IMR-90 (cell line): Measurements from ENCODE around the gene NEDD4L.

Experiments used
- BHLHE40 ChIP-seq: fragments of 150-350 bp; IDR thresholded peaks from 2 replicates; pipeline ENCODE4 v1.6.1; 2016; ENCODE audit warnings: mild to moderate bottlenecking, low read depth, low read length
- CEBPB ChIP-seq: IDR thresholded peaks from 2 replicates; pipeline ENCODE4 v1.6.1; 2012; ENCODE audit warnings: low read depth, low read length, improper control_type of control experiment
- CTCF ChIP-seq: conservative IDR thresholded peaks from 2 replicates; pipeline ENCODE4 v1.5.1; 2012; ENCODE audit warnings: mild to moderate bottlenecking, low read depth, low read length, improper control_type of control experiment
- MAFK ChIP-seq: IDR thresholded peaks from 2 replicates; pipeline ENCODE4 v1.6.1; 2012; ENCODE audit warnings: low read depth, low read length, improper control_type of control experiment
- POLR2A ChIP-seq: IDR thresholded peaks from 2 replicates; pipeline ENCODE4 v1.6.1; 2012; ENCODE audit warnings: mild to moderate bottlenecking, low read depth, low read length
- RAD21 ChIP-seq: IDR thresholded peaks from 2 replicates; pipeline ENCODE4 v1.6.1; 2012; ENCODE audit warnings: low read length, improper control_type of control experiment
- SMC3 ChIP-seq: fragments of 150-350 bp; IDR thresholded peaks from 2 replicates; pipeline ENCODE4 v1.6.1; 2016; ENCODE audit warnings: low read depth, mild to moderate bottlenecking, antibody characterized with exemption, low read length, moderate library complexity

- no peak for TF ChIP-seq CTCF
- no peak for TF ChIP-seq CEBPB
- no peak for TF ChIP-seq POLR2A
- TF ChIP-seq RAD21 = no peak
- TF ChIP-seq MAFK = no peak
- no peak for TF ChIP-seq SMC3
- TF ChIP-seq BHLHE40 = no peak
Measured at GRCh38 chr18:58276789-58277739, 233.0 kb downstream of the NEDD4L start.
